GM19468 (cell line): Measurements from ENCODE around the gene EIF3D.
A peak's percentile ranks its signal among the peaks of the same experiment; 100 is the strongest.

ENCODE experiments used
- ATAC-seq: cut with Tn5 transposase; IDR thresholded peaks from one replicate; pipeline ENCODE4 v1.9.1; 2021; ENCODE audit warnings: mild to moderate bottlenecking, moderate library complexity, moderate number of reproducible peaks; ENCODE audit not compliant: unreplicated experiment; ENCODE audit errors: extremely low read depth

Gene EIF3D

DNA sequence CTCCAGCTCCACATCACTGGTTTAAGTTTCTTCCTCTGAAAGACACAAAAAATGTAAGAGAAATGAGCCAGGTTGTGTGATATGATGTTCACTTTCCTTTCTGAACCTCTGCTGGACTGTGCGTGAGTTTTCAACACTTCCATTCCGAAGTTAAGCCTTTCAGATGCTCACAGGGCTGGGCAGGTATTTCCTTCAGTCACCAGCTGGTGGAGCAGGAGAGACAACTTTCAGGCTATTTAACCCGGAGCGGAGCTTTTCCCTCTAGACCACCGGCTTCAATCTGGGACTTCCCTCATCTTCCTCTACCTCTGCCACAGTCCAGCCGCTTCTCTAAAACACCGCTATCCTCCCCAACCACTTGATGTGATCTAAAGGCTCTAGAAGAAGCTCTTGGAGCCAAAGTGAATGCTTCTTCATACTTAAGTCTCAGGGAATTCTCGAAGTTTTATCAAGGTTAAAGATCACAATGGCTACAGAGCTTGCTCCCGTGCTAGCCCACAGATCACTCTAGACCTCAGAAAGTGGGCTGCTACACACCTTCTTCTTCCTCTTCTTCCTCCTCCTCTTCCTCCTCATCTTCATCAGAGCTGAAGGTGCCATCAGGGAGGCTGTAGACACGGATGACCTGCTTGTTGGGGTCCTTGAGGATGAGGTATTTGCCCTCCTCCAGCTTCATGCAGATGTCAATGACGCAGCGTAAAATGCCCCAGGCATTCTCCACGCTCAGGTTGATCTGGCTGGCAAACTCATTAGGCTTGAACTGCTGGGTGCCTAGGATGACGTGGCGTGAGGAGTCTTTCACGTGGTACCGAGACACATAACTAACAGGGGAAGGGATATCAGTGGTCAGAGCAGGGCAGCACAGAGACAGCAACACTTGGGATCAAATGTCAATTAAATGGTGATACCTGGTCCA, 17.7 kb downstream of the EIF3D start:
- no peak for ATAC-seq

DNA sequence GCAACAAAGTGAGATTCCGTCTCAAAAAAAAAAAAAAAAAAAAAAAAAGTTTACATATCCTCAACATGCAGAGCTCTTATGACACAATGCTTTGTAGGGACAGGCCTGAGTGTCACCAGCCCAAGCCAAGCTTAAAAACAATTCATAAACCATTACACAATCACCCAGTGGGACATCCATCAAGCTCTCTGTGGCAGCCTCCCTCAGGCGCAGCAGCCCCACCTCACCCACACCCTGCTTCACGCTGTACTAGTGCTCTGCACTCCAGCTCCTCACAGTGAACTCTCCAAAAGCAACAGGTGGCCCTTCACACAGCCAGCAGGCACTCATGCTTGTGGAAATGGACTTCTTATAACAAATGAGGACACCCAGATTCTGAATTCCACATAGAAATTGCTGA, 18.6 kb downstream of the EIF3D start:
- ATAC-seq: no peak

- no peak for ATAC-seq
Measured at GRCh38 chr22:36507518-36508010, 21.4 kb downstream of the EIF3D start.

DNA sequence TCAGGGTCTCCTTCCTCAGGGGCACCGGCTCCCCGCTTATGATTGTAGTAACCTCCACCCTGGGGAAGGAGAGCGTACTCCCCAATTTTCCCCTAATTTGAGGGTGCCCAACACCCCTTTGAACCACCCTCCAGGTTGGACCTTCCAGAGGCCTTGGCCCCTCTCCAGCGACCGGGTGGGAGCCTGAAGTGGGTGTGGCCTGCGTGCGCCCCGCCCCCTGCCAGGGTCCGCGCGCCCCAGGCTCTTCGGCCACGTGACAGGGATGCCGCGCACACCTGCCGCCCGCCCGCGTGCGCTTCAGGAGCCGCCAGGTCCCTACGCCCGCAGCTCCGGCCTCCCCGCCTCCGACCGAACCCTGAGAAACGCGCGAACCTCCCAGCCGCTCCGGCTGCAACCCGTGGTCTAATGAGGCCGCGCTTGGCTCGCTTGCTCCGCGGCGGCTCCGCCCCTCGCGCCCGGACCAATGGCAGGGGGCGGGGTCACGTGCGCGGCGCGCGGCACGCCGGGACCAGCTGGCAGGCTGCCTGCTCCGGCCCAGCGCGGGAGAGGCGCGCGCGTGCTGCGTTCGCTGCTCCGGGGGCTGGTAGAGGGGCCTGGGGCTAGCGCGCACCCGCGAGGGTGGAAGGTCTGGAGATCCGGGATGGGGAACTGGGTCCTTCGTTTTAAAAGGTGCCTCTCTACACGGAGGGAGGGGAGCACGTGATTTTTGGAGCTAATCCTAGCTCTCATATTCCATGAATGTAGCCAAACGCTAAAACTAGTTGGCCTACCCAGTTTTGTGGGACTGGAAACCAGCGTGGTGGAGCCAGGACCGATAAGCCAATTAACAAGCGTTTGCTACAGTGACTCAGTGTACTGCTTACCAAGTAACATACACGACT, 22.1 kb downstream of the EIF3D start, which contains the start of gene FOXRED2:
Gene FOXRED2, minus strand, starts transcription at position 404 of the 881 bp plus-strand sequence. CDS start 618 bp downstream, outside the sequence.
- no peak for ATAC-seq

DNA sequence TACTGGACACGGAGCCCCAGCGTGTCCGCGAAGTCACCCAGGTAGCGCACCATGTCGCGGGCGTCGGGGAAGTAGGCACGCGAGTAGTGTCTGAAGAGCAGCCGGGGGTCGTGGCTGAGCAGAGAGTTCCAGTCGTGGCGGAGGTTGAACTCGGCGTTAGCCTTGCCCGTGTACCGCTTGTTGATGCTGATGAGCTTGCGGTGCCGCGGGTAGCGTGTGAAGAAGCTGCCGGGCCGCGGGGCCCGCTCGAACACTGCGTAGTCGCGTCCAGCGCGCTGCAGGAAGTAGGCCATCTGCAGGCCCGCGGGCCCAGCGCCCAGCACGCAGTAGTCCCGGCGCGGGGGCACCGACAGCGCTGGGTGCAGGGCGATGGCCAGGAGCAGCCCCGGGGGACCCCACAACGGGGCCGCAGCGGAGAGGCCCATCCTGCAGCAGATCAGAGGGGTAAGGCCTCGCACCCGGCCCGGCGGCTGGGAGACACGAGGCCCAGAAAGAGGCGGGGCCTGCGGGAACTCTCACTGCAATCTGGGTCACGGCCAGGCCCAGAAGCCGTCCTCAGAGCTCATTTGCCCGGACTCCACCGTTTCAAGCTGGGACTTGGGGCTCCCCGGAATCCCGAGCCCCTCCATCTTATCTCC, 22.8 kb downstream of the EIF3D start:
- no peak for ATAC-seq

DNA sequence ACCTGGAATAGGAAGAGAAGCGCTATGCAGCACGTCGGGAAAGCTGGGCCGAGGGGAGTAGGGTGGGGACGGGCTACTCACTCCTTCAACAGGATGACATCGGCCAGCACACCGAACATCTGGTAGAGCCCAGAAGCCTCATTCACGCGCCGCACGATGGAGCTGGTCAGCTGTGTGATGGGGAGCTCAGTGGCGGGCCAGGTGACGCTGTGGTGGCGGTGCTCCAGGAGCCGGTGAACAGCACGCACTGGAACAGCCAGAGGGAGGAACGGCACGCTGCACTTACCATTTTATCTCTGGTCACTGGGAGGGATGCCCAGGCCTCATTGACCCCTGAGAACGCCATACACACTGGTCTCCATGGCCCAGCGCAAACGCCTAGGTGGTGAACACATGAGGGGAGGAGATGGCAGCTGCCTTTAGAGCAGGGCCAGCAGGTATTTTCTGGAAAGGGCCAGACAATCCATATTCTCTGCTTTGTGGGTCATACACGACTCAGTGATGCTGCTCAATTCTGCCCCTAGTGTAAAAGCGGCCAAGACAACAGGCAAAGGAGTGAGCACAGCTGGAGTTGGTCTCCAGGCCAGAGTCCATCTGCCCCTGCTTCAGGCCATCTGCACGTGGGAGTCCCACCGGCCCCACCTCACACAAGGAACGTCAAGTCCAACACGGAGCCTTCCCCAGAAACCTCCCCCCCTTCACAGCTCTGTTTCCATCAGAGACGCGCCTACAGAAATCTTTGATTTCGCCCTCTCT, 30.9 kb downstream of the EIF3D start:
- ATAC-seq: no peak

DNA sequence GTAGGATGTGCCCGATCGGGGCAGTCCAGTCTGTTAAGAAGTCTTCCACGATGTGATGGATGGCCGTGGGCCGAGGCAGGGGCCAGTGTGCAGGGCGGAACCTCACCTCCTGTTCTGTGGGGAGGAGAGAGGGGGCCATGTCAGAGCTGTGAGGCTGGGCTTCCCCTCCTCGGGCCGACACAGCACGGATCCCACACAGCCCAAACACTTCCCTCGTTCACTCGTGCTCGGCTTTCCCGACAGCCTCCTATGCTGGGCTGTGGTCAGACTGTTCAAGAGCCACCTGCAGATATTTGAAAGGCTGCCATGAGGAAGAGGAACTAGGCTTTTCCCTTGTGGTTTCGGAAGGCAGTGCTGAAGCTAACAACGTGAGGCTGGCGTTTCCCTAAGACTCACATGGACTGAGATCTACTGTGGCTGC, 35.3 kb downstream of the EIF3D start:
- no peak for ATAC-seq

DNA sequence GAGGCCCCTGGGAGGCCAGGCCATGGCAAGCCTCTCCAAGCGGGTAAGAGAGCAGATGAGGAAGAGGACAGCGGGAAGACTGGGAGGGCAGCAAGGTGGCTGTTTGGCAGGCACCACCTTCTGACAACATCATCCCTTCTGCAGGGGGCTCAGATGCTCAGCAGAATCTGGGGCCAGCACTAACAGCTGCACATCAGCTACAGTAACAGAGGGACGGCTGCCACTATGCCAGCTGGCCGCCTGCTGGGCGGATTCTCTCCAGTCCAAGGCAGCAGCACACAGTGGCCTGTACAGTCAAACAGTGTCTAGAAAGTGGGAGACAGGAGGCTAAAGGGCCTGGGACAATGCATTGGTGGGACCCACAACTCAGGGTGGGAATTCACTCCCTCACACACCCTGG, 36.9 kb downstream of the EIF3D start:
- ATAC-seq: no peak

DNA sequence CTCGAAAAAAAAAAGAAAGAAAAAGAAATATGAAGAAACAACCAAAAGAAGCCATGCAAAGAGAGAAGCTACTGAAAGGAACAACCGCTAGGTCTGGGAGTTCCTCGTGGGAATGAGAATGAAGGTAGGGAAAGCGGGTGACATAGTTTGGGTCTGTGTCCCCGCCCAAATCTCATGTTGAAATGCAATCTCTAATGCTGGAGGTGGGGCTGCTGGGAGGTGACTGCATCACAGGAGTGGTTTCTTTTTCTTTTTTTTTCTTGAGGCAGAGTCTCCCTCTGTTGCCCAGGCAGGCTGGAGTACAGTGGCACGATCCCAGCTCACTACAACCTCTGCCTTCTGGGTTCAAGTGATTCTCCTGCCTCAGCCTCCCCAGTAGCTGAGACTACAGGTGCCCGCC, 37.8 kb downstream of the EIF3D start:
- ATAC-seq: no peak

DNA sequence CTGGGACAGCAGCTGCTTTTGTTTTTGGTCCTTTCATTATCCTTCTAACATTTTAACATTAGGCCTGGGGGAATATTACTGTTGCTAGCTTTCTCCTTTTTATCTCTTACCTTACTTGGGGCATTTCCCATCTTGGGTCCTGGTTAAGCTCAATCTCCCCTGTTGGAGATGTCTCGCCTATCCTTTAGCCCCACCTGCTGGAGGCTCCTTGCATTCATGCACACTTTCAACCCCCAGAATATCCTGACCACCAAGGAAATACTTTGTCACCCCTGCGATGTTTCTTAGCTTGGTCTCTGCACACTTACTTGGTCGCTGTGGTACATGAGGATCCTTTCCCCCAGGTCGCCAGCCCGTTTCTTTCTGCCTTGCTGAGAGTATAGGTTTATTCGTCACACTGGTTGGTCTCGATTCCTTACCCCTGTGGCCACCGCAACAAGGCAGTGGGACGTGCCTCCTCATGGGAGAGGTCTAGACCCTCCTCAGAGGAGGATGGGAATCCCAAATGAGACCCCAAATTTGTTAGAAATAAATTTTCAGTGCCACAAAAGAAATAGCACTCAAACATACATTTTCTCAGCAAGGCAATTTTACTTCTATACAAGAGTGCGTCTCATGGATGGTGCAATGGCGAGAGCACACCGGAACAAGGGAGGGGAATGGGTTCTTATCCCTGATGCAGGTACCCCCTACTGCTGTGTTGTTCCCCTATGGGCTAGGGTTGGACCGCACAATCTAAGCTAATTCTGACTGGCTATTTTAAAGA, 42.2 kb downstream of the EIF3D start:
- ATAC-seq: no peak

DNA sequence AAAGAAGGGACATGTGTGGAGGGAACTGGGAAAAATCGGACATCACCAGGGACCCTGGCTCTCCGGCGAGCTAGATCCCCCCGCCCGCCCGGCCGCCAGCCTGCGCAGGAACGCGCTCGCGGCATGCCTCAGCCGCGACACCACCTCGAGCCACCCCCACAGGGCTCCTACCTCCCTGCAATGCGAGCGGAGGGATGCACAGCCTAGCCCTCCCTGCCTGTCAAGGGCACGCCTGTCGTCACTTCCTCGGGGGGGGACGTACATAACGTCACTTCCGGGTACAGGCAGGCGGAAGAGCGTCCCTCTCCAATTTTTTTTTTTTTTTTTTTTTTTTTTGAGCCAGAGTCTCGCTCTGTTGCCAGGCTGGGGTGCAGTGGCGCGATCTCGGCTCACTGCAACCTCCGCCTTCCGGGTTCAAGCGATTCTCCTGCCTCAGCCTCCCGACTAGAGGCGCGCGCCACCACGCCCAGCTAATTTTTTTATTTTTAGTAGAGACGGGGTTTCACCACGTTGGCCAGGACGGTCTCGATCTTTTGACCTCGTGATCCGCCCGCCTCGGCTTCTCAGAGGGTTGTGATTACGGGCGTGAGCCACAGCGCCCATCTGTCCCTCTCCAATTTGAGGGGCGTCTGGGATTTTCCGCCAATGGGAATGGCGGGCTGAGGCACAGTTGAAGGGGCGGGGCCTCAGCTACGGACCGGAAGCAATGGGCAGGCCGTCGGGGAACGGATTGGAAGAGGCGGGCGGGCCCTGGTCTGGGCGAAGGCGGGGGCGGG, 47.4 kb downstream of the EIF3D start, which contains the start of gene TXN2:
Gene TXN2, minus strand, starts transcription at position 248 of the 776 bp plus-strand sequence. CDS start 803 bp downstream, outside the sequence.
- peak; percentile 60 for ATAC-seq

DNA sequence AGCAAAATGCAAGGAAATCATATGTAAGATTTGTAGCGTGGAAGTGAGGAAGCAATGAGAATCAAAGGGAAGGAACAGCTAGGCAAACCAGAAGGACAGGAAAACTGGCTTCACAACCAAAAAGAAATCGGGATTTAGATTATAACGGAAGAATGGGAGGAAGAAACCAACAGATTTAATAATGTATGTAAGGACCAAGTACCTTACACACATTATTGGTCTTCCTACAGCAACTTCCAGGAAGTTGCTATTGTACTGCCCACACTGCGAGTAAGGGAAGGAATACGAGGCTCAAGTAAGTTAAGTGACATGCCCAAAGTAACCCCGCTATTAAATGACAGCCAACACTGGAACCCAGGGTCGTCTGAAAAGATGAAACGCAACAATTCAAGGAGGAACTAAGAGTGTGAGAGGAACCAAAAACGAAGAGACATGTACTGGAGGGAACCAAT, 48.0 kb downstream of the EIF3D start:
- ATAC-seq: no peak

DNA sequence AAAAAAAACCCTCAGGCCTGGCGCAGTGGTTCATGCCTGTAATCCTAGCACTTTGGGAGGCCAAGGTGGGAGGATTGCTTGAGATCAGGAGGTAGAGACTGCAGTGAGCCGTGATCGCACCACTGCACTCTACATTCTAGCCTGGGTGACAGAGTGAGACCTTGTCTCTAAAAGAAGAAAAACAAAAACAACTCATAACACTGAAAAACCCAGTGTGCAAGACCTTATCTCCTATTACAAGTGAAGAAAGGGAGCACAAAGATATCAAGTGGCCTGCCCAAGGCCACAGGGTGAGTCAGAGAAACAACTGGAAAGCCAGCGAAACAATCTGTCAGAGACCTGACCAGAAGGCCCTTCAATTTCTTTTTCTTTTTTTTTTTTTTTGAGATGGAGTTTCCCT, 50.0 kb downstream of the EIF3D start:
- no peak for ATAC-seq

DNA sequence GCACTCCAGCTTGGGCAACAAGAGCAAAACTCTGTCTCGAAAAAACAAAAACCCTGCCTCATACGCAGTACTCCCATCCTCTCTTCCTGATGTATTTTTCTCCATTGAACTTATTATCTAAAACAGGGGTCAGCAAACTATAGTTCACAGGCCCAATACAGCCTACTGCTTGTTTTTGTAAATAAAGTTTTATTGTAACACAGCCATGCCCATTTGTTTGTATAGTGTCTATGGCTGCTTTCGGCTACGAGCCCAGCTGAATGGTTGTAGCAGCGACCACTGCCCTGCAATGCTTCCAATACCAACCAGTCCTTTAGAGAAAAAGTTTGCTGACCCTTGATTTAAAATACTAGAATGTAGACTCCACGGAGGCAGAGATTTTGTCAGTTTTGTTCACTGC, 53.6 kb downstream of the EIF3D start:
- ATAC-seq: no peak

DNA sequence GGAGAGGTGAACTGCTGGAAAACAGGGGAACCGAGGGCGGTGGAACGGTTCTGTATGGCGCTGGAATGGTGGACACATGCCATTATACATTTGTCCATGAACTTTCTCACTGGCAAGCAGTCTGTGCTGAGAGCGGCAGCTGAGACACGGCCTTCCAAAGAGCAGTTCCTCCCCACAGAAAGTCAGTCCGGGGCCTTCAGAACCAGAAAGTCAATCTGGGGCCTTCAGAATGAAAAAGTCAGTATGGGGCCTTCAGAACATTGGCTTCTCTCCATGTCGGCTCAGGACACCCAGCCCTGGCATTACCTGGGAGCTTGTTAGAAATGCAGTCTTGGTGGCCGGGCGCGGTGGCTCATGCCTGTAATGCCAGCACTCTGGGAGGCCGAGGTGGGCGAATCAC, 56.3 kb downstream of the EIF3D start:
- no peak for ATAC-seq

DNA sequence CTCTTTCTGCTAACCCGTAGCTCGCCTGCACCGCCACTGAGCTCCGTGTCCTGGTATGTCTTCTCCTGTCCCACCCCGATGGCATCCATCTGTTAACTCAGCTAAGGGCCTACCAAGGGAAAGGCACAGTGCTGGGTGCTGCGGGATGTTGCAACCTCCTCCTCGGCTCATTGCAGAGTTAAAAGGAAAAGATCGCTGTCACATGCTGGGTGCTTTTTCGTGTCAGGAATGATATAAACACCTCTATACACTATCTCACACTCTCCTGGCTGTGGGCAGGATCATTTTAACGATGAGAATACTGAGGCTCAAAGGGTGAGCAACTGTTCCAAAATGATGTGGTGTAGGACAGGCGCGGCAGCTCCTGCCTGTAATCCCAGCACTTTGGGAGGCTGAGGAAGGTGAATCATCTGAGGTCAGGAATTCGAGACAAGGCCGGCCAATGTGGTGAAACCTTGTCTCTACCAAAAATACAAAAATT, 57.6 kb downstream of the EIF3D start:
- ATAC-seq: no peak

DNA sequence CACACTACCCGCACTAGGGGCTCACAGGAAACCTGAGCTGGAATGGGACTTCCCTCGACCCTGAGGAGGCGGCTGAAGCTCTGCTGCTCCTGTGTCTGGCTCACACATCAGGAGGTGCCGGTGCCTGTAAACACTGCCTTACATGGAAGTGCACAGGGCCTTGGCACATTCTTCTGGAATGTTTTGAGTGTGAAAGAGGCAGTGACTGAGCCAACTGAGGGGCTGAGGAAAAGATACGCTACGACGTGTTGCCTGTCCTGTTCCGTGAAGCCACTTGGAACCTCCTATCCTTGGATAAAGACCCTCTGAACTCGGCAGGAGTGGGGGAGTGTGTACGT, 58.0 kb downstream of the EIF3D start:
- ATAC-seq: no peak
